ENCODE data around the gene GCKR.

GCKR gene, protein sequence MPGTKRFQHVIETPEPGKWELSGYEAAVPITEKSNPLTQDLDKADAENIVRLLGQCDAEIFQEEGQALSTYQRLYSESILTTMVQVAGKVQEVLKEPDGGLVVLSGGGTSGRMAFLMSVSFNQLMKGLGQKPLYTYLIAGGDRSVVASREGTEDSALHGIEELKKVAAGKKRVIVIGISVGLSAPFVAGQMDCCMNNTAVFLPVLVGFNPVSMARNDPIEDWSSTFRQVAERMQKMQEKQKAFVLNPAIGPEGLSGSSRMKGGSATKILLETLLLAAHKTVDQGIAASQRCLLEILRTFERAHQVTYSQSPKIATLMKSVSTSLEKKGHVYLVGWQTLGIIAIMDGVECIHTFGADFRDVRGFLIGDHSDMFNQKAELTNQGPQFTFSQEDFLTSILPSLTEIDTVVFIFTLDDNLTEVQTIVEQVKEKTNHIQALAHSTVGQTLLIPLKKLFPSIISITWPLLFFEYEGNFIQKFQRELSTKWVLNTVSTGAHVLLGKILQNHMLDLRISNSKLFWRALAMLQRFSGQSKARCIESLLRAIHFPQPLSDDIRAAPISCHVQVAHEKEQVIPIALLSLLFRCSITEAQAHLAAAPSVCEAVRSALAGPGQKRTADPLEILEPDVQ

DNA sequence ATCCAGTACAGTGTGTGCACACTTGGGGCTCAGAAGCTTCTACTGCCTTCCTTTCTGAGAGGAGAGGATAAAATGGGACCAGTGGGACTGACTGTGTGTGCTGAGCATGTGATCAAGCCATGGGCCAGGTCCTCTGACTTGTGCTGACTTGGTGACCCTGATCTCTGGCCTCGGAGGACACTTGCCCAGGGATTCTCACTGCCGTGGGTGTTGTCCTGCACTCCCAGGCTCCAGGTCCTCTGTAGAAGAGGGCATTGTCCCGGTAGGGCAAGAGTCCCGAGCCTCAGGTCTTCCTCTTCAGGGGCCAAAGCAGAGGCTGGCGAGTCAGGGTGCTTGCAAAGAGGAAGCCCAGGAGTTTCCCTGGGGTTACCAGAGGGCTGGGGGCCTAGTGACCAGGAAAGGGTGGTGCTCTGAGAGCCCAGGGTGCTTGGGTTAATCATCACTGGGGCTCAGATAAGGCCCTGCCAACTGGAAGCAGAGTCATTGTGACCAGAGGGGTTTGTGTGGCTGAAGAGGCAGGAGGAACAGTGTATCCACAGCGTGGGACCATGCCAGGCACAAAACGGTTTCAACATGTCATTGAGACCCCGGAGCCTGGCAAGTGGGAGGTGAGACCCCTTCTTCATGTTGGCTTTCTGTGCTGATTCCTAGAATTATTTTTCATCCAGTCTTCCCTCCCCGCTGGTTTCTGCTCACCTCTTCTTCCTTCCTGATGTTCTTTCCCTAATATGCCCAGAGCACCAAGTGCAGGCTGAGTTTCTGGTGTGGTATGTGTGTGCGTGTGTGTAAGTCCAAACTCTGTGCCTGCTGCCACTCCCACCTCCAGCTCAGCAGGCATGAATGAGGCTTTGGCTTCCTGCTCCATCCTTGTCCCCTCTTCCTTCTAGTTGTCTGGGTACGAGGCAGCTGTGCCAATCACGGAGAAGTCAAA lies at the start of gene GCKR:
GCKR (plus strand) TSS at position 483 of the 931 bp plus-strand sequence; CDS start at position 549, 66 bp downstream.
- DNase-seq (ENCODE audit: low spot score) = no peak

DNA sequence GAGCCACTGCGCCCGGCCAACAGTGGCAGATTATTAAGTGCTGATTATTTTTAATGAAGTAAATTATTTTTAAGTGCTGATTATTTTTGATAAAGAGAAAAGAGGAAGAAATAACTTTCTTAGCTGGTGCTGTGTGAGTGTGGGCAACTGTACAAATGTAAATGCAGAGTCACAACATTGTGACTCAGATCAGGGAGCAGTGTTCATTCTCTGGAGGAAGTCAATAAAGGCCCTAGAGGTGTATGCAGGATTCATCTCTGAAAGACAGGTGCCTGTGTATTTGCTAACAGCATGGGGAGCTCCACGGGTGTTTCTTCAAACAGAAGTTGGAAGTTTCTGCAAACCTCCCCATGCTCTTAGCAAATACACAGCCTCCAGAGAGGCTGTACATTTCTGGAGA lies 48.3 kb upstream of the GCKR start:
- no peak for DNase-seq (ENCODE audit: low spot score)

DNA sequence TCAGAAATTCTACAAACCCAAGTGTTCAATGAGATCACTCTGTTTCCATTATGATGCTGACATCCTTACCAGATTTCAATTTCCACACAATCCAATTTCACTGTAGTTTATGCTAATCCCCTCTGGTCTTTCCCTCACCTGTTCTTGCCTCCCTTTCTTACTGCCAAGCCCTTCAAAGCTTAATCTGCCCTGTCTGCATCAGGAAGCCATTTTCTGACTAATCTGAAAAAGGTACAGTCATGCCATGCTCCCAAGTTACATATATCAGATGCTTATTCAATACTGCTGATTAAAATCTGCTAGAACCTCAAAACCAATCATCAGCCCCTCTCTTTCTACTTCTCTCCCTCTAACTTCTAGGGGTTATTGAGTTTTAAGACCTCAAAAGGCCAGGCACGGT lies 45.5 kb upstream of the GCKR start:
- no peak for DNase-seq (ENCODE audit: low spot score)

DNA sequence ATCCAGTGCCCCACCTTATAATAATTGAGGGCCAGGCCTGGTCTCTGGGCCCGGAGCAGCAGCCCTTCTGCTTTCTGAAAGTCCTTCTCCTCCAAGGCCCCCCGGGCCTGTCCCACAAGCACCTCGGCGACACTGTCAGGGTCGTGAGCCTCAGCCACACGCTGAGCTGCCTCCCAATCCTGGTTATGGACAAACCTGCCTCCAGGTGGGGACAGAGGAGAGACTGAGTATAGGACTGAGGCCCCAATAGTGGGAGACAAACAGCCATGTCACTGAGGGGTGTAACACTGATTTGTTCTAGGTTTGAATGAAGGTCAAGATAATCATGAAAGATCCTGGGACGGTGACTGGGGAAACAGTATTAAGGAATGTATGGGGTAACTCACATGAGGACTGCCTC lies 42.7 kb upstream of the GCKR start:
- no peak for DNase-seq (ENCODE audit: low spot score)

DNA sequence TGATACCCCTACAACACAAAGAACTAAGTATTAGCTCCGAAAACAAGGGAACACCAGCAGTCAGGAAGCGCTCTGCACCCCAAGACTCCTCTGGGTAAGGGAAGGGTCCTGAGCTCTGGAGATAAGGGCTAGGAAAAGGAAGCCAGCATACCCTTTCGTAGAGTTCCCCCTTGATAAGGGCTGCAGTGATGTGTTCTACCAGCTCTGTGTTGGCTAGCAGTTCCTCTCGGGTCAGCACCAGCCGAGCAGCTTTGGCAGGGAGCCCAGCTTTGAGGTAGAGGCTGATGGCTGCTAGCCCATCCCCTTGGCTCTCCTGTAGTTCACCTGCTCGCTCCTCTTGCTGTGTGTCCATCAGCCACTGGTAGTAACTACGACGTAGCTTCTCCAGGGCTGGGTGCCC lies 35.5 kb upstream of the GCKR start:
- DNase-seq (ENCODE audit: low spot score) = peak; percentile 31

DNA sequence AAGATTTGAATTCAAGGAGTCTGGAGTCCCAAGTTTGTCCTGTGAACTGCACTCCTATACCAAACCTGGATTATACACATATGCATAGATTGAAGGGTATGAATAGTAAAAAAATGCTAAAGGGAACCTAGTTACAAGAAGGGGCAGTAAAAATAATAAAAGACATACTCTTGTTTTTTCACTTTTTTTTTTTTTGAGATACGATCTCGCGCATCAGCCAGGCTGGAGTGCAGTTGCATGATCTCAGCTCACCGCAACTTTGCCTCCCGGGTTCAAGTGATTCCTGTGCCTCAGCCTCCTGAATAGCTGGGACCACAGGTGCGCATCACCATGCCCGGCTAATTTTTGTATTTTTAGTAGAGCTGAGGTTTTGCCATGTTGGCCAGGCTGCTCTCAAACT lies 32.2 kb upstream of the GCKR start:
- no peak for DNase-seq (ENCODE audit: low spot score)

DNA sequence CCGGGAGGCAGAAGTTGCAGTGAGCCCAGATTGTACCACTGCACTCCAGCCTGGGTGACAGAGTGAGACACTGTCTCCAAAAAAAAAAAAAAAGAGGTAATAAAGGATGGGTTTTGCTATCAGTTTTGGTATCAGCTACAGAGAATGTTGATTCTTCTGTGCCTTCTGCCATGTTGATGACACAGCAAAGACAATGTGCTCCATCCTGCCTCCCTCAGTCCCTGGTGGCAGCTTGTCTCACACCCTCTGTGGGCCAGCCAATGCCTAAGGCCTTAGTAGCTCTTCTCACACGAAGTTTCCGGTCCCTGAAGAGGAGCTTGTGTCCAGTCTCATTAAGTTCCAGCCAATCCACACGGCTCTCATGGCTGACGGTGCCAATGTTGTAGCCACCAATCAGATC lies 24.7 kb upstream of the GCKR start:
- DNase-seq (ENCODE audit: low spot score) = no peak

DNA sequence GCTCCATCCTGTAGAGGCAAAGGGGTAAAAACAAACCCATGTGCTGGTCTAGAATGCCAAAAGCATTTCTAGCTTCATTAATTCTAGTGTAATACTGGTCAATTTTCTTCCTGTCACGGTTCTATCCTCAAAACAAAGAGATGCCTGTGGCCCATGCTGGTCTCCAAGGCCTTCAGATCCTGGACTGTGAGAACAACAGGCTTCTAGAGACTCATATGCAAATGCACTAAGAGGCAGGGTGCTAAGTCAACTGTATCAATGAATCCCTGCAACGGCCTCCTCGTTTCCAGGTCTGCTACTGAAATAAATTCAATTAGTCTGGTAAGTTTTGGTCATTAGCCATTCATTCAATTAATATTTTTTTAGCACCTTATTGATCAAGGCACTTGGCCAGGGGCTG lies 11.1 kb upstream of the GCKR start:
- no peak for DNase-seq (ENCODE audit: low spot score)

DNA sequence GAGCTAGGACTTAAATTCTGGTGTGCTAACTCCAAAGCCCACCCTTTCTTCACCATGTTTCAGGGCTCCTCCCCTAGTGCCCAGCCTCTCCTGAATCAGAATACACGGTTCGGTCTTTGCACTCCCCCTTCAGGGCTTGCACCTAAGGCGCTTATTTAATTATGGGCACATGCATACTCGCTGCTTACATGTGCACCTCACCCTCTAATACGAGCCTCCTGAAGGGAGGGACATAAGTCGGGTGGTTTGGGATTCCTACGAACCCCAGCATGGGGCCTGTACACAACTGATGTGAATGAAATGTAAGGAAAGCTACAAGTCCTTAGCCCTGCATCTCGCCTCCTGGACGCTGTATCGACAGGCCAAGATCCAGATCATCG lies 7.5 kb upstream of the GCKR start:
- DNase-seq (ENCODE audit: low spot score) = no peak

DNA sequence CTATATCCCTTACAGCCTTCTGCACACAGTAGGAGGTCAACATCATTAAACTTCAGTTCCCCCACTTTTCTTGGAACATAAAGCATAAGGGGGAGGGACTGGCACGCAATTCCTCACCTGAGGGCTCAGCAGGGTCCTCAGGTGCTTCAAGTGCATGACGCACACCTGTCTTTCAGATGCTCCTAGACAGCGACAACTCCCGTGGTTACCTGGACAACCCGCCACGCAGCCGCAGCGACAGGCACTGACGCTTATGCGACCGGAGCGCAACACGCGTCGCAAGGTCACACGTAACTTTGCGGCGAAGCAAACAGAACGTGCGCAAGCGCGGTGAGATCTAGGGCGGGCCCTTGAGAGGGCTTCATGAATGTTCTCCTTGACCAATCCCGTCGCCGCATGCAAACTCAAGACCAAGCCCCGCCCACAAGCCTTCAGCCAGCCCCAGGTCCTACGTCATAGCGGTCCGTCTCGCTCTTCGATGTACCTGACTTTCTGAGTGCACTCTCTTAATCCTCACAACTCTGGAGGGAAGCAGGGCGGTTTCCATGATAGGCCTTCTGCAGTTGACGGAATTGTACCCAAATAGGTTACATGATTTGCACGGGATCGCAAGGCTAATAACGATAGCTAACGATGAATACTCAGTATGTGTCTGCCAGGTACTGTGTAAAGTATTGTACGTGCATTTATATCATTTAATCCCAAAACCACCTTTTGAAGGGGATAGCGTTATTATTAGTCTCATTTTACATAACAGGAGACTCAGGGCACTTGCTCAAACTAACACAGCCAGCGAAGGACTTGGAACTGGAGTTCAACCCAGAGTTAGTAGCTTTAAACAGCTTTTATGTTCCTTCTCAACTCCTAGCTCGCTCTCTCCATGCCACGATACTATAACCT lies 6.9 kb upstream of the GCKR start, which contains the start of gene IFT172:
IFT172 (minus strand) TSS at position 246 of the 900 bp plus-strand sequence; CDS start at position 156, 90 bp downstream.
- DNase-seq (ENCODE audit: low spot score) = peak; percentile 100

DNA sequence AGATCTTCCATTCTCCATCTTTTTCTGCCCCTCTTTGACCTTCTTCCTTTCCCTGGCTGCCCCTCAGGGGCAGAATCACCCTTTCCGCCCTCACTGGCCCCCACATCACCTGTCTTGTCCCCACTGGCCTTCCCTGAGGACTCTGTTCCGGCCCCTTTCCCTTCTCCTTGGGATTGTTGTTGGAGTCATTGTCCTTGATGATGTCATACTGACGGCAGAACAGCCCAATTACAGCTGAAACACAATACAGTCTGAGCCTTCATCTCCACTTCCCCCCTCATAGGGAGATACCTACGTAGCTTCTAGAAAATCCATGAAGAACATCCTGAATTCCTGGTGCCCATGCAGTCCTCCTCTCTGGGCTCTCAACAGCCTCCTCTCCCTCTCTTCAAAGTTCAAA lies 4.1 kb upstream of the GCKR start:
- no peak for DNase-seq (ENCODE audit: low spot score)

DNA sequence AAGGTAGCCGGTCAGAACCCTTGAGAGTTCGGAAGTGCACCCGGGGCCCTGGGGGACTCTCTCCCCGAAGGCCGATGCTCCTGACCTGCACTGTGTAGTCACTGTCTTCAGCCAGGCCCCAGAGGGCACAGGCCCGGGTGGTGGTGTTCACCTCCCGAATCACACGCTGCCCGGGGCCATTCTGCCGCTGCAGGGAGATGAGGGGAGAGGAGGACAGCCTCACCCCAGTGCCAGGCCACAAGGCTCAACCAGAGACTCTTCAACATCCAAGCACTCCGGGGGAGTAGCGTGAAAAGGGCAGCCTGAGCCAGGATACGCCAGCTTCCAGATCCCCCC lies 2.7 kb upstream of the GCKR start:
- DNase-seq (ENCODE audit: low spot score) = no peak

DNA sequence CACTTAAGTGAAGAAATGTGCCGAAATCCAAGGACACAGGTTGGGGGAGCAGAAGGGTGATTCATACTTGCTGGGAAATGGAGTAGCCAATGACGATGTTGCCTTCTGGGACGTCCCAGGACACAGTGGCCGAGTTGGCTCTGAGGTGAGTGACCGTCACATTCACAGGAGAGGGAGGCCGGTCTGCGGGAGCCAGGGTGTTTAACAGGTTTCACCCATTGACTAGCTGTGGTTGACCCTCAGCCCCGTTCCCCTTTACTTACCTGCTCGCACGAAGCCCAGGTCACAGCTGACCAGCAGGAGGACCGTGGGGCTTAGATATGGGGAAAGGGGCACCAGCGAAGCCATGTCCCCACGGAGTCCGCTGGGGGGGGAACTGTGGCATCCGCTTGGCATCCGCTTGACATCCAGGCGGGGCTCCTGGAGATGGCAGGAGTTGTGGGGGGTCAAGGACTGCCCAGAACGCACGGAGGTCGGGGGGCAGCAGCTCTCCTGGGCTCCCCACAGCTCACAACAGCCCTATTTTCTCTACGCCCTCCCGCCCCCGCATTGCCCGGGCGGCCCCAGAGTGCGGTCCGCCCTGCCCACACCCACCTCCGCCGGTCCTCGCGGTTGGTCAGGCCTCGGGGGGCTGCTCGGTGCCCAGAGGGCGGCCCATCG lies 2.2 kb upstream of the GCKR start:
- DNase-seq (ENCODE audit: low spot score) = no peak

DNA sequence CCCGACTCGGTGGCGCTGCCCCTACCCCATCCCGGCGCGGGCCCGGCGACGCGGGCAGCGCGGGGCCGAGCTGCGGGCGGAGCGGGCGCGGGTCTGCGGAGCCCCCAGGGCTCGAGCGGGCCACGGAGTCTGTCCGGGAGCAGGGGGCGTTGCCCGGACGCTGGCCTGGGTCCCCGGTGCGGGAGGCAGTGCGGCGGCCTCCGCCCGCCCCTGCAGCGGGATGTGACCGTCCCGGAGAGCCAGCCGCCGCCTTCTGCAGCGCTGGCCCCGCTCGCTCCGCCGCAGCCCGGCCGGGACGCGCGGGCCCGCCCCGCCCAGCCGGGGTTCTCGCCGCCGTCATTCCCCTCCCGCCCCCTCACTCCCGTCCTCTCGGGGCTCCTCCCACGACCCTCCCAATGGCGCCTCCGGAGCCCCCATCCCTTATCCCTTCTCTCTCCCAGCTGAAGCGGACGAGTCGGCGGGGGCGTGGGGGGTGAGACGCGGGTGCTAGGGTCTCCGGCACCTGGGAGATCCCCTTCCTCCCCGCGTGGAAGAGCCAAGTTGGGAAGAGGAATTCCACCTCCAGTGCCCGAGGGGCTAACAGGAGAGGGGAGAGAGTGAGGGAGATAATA lies 1.6 kb upstream of the GCKR start, which contains the start of gene FNDC4:
FNDC4 (minus strand) TSS at position 257 of the 611 bp plus-strand sequence. CDS start 521 bp downstream, outside the sequence.
- no peak for DNase-seq (ENCODE audit: low spot score)

DNA sequence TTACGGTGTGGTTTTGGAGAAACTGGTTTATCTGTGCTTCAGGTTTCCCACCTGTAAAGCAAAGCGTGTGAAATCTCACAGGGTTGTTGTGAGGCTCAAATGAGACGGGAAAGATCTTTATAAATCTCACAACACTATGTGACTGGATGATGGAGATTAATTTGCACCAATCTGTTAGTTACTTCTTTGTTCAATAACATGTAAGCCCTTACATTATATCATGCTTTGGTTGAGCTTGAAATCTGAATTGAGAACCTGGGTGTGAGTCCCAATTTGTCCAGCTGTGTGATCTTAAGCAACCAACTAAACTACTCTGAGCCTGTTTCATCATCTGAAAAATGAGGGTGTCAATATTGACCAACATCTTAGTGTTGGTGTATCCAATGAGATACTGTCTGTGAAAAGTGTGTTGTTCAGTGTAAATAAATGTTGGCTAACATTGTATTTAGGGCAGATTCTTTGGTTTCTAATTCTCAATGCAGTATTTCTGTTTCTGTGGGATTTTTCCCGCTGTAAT lies 741 bp upstream of the GCKR start:
- no peak for DNase-seq (ENCODE audit: low spot score)

DNA sequence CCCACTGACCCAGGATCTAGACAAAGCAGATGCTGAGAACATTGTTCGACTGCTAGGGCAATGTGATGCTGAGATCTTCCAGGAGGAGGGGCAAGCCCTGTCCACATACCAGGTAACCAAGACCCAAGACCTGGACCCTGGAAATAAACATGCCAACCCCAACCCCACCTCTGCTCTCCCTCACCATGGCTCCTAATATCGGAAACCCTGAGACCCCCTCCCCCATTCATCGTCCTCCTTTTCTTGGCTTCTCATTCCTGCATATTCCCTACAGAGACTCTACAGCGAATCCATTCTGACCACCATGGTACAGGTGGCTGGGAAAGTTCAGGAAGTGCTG lies 619 bp downstream of the GCKR start:
- no peak for DNase-seq (ENCODE audit: low spot score)

DNA sequence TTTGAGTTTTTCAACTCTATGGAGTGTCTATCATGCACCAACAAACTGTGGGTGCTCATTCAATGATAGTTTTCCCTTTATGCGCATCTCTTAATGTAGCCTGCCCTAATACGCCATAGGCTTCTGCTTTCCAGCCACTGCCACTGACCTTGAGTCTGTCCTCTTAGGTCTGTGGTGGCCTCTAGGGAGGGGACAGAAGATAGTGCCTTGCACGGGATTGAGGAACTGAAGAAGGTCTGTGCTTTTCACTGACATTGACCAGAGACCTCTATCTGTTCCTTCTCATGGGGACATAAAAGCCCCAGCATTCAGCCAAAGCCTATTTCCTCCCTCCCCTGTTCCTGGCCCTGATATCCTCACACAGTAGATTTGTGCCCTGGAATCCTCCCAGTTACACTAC lies 2.3 kb downstream of the GCKR start:
- DNase-seq (ENCODE audit: low spot score) = no peak

DNA sequence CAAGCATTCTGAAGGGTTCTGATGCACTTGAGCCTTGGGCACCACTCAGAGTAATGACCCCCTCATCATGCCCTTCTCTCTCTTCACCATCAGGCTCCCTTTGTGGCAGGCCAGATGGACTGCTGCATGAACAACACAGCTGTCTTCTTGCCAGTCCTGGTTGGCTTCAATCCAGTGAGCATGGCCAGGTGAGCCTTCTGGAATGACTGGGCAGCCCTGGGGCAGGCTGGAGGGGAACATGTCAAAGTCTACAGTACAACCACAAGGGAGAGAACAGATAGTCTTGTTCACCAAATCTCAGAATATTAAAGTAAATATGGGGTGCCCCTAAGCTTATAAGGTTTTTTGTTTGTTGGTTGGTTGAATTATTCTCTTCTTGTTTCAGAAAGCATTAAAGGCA lies 4.4 kb downstream of the GCKR start:
- DNase-seq (ENCODE audit: low spot score) = no peak

DNA sequence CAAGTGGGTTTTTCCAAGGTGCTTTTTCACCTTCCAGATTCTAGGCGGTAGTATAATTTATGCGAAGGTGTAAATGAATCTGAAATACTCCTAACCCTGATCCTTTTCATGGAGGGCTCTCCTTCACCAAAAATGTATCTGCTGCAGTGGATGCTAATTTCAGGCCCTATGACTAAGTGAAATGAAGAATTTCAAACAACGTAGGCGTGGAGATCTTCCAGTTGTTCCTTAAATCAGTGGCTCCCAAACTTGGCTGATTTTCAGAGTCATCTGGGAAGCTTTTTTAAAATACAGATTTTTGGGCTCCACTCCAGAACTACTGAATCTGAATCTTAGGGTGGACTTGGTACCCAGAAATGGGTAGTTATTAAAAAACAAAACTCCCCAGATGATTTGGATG lies 5.5 kb downstream of the GCKR start:
- DNase-seq (ENCODE audit: low spot score) = no peak

DNA sequence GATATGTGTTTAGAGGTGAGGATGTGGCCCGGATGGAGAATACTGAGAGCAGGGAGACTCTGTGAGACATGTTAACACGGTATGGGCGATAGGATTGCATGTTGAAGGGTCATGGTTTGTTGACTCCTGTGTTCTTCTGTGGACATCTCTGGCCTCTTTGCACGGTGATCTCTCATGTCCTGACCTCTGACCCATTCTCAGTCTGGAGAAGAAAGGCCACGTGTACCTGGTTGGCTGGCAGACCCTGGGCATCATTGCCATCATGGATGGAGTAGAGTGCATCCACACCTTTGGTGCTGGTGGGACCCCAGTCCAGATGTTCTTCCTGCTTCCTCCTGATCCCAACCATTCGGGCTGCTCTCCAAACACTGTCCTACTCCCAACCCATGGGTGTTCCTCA lies 9.9 kb downstream of the GCKR start:
- DNase-seq (ENCODE audit: low spot score) = no peak

DNA sequence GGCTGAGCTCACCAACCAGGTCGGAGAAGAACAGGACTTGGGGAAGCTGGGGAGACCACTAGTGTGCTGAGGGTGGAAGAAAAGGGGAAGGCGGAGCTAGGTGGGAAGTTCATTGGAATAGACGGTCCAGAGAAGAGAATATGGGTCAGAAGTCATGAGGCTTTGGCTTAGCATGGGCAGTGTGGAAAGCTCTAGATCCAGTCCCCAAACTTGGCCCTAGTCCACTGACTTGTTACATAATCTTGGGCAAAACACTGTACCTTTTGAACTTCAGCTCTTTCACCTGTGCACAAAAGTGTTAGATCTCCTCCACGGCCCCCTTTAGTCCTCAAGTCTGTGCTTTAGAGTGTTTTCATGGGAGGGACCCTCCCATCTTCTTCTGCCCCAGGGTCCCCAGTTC lies 10.7 kb downstream of the GCKR start:
- no peak for DNase-seq (ENCODE audit: low spot score)
